HepG2 (cell line): ENCODE data around the gene TMEM271. TPM values are rescaled to one million over a fixed set of nuclear protein-coding genes. Genes with fewer than 3 reads are reported as not detected.

ENCODE experiments used
- ARID3A ChIP-seq: IDR thresholded peaks from 2 replicates; pipeline ENCODE4 v1.6.1; 2012; ENCODE audit warnings: low read depth, low read length, improper control_type of control experiment
- CREM ChIP-seq, 2 experiments: sonication (generic) in 1 of 2; formaldehyde crosslinking in 1 of 2; IDR thresholded peaks; 2 replicates each; pipeline versions ENCODE4 v1.4.0 to v1.6.1; 2016 to 2020; ENCODE audit warnings: antibody characterized with exemption in 1 of 2, mild to moderate bottlenecking in 1 of 2, missing genetic modification reagents in 1 of 2
- DRAP1 ChIP-seq: IDR thresholded peaks from 2 replicates; pipeline ENCODE4 v1.6.1; 2016; ENCODE audit warnings: missing genetic modification reagents, missing compliant biosample characterization
- NR2F6 ChIP-seq, 2 experiments: IDR thresholded peaks; 2 replicates each; pipeline ENCODE4 v1.6.1; 2016; ENCODE audit warnings: antibody characterized with exemption in 1 of 2, mild to moderate bottlenecking in 1 of 2
- PAXIP1 ChIP-seq: sonication (generic); formaldehyde crosslinking; conservative IDR thresholded peaks from 2 replicates; pipeline ENCODE4 v1.4.0; 2020; ENCODE audit warnings: mild to moderate bottlenecking, missing genetic modification reagents, moderate library complexity
- STAT6 ChIP-seq: sonication (generic); formaldehyde crosslinking; IDR thresholded peaks from 2 replicates; pipeline ENCODE4 v1.4.0; 2020; ENCODE audit warnings: missing genetic modification reagents, mild to moderate bottlenecking, borderline replicate concordance
- TFAP4 ChIP-seq: sonication (generic); IDR thresholded peaks from 2 replicates; pipeline ENCODE4 v1.6.1; 2016; ENCODE audit warnings: low read depth, borderline replicate concordance
- ZBTB25 ChIP-seq: IDR thresholded peaks from 2 replicates; pipeline ENCODE4 v1.6.1; 2018; ENCODE audit warnings: missing genetic modification reagents
- ZNF136 ChIP-seq: sonication (generic); formaldehyde crosslinking; IDR thresholded peaks from 2 replicates; pipeline ENCODE4 v1.8.1; 2022; ENCODE audit warnings: low read depth, mild to moderate bottlenecking, moderate library complexity, missing genetic modification reagents
- ZNF142 ChIP-seq: sonication (generic); formaldehyde crosslinking; IDR thresholded peaks from 2 replicates; pipeline ENCODE4 v1.4.0; 2020; ENCODE audit warnings: missing genetic modification reagents
- polyA plus RNA-seq, 8 experiments: library from polyadenylated mRNA; depleted of rRNA in 3 of 8; stranded (reverse) in 7 of 8; unstranded in 1 of 8; fragments of >200 nt; fragmentation: Illumina TruSeq in 4 of 8; extraction: Trizol in 4 of 8; gene quantifications; 2 replicates each; pipeline versions ENCODE4 v1.2.1 to v1.2.3, GENCODE V29; 2011 to 2016; ENCODE audit warnings: low read depth in 4 of 8, missing spikeins in 1 of 8, mixed read lengths in 1 of 8; ENCODE audit not compliant: insufficient read depth in 1 of 8
- total RNA-seq, 5 experiments: library from RNA; depleted of rRNA; stranded (reverse); fragments of >200 nt; fragmentation: Illumina TruSeq; extraction: Trizol; gene quantifications; 2 replicates each; pipeline ENCODE4 v1.2.3, GENCODE V29; 2016; ENCODE audit warnings: low read depth in 1 of 5

TMEM271 gene
- total and polyA plus RNA-seq, 2 of the 13 experiments (the other 11 are each of a cell fraction or from before 2014, with no cell fraction given): not detected

GRCh38 chr4:581753-582361 is 5.8 kb upstream of the TMEM271 start (continued):
- TF ChIP-seq PAXIP1 (CRISPR knock-in tag) (peak; percentile 73), CREM (IDR thresholded peaks at IDR 0.05) (peak; percentile 44; the same call in 1 of the 2 replicates), CREM (CRISPR knock-in tag; IDR thresholded peaks at IDR 0.05) (no peak), ZNF136 (no peak), TFAP4 (peak; percentile 44; the same call in 1 of the 2 replicates), STAT6 (CRISPR knock-in tag) (no peak), NR2F6 (IDR thresholded peaks at IDR 0.05) (no peak), NR2F6 (CRISPR knock-in tag; IDR thresholded peaks at IDR 0.05) (0 out of 2 replicates have a peak, but pooled peaks have one; percentile 27), ZBTB25 (peak; percentile 50; the same call in 1 of the 2 replicates), ARID3A (peak; percentile 44; the same call in 1 of the 2 replicates), ZNF142 (no peak), DRAP1 (CRISPR knock-in tag) (peak; percentile 59; the same call in 1 of the 2 replicates)
